Transverse colon (tissue), 4 donors: ENCODE measurements around the gene TXN2. TPM values are rescaled to one million over a fixed set of nuclear protein-coding genes. Genes with fewer than 3 reads are reported as not detected.
"Not testable (repeated sequence)": the region's sequence is repeated elsewhere in the genome, so short reads cannot be mapped to it uniquely, and the experiment has no call there.

Experiments
- DNase-seq: peaks from one replicate; pipeline ENCODE4 v3.0.0-alpha.2; 2019
- H3K27ac ChIP-seq, 4 donors: fragments of 200-600 bp; sonication (generic); 2 replicates each; pipeline ENCODE4 v1.5.1; 2016 to 2018; ENCODE audit warnings: inconsistent platforms in 4 of 4
- H3K27me3 ChIP-seq: fragments of 200-600 bp; sonication (generic); 2 replicates; pipeline ENCODE4 v1.5.1; 2017; ENCODE audit warnings: inconsistent platforms
- H3K36me3 ChIP-seq, 4 donors: fragments of 200-600 bp; sonication (generic); 2 replicates each; pipeline ENCODE4 v1.5.1; 2017 to 2019; ENCODE audit warnings: inconsistent platforms in 4 of 4
- H3K4me1 ChIP-seq, 4 donors: fragments of 200-600 bp; sonication (generic); 2 replicates each; pipeline ENCODE4 v1.5.1; 2017 to 2020; ENCODE audit warnings: inconsistent platforms in 4 of 4
- H3K4me3 ChIP-seq, 4 donors: fragments of 200-600 bp; sonication (generic); 1 replicate in 1 of 4; 2 replicates in 3 of 4; pipeline versions ENCODE4 v1.5.1 to v1.6.1; 2017 to 2019; ENCODE audit warnings: inconsistent platforms in 4 of 4
- H3K9me3 ChIP-seq, 2 donors: fragments of 200-600 bp; sonication (generic); 2 replicates each; pipeline ENCODE4 v1.5.1; 2017 to 2019; ENCODE audit warnings: inconsistent platforms in 2 of 2
- EP300 ChIP-seq: sonication (generic); formaldehyde crosslinking; IDR thresholded peaks from one replicate; pipeline ENCODE4 v1.6.1; 2017; ENCODE audit warnings: antibody characterized with exemption, low read depth
- POLR2A ChIP-seq: fragments of 450-650 bp; IDR thresholded peaks from one replicate; pipeline ENCODE4 v1.6.1; 2016; ENCODE audit warnings: antibody characterized with exemption, mild to moderate bottlenecking, moderate library complexity
- POLR2AphosphoS5 ChIP-seq, 3 donors: sonication (generic); formaldehyde crosslinking; IDR thresholded peaks; one replicate each; pipeline ENCODE4 v1.6.1; 2016; ENCODE audit warnings: antibody characterized with exemption in 3 of 3
- WGBS, 2 donors: methylation state at CpG; one replicate each; pipeline ENCODE4 v1.1.5; 2018; ENCODE audit warnings: low coverage in 1 of 2; 5-methylcytosine and 5-hydroxymethylcytosine counted together
- in situ Hi-C, 4 donors: fragments of 200-750 bp; cut with MboI; loops; one replicate each; pipeline versions ENCODE4 v1.15.0 to v1.15.1; 2017; ENCODE audit warnings: low sequenced_read_pairs in 3 of 4, low pct_ligation_motif_present in 1 of 4, low pct_unique_long_range_greater_than_20kb in 1 of 4
- intact Hi-C: fragments of 100-400 bp; cut with DNase I; formaldehyde crosslinking; loops from one replicate; pipeline ENCODE4 v1.15.1; 2023; ENCODE audit warnings: low total_unique reads
- total RNA-seq, 4 donors: library from RNA; depleted of rRNA; stranded (reverse); fragments of >200 nt; gene quantifications; one replicate each; pipeline ENCODE4 v1.1.0, GENCODE V29; 2016
- TF ChIP-seq, protein P1 (sequence below), 5 experiments: fragments of 200-600 bp in 3 of 5; fragments of 450-650 bp in 2 of 5; sonication (generic) in 3 of 5; IDR thresholded peaks; 1 replicate in 2 of 5; 2 replicates in 3 of 5; pipeline ENCODE4 v1.5.1; 2016 to 2017; ENCODE audit warnings: antibody characterized with exemption in 5 of 5, inconsistent platforms in 3 of 5, mild to moderate bottlenecking in 2 of 5, moderate library complexity in 1 of 5

TXN2 gene
- total RNA-seq, 4 donors from 2014 or later, result 68.5 to 317 (median 93.3) TPM

DNA sequence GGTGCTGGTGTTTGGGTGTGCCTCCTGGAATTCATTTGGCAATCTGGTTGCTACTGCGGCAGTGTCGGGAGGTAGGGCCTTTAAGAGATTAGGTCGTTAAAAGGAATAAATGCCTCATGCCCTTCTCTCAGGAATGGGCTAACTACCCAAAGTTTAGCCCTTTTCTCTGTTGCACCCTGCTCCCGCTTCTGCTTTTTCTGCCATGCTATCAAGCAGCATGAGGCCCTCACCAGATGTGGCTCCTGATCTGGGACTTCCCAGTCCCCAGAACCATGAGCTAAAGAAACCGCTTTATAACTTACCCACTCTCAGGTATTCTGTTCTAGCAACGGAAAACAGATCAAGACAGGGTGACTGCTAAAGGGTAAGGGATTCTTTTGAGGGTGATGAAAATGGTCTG lies 41.2 kb upstream of the TXN2 start:
- Histone ChIP-seq H3K27me3 (no peaks in the 10 kb centered on the region), H3K9me3 (no peaks in the 10 kb centered on the region), H3K4me3 (no peak overlapping the region), H3K36me3 (peaks cover 0 to 83% (median 41%) of the 10 kb centered on the region in 4 donors), H3K4me1 (peaks cover 0 to 6% (median 2%) of the 10 kb centered on the region in 4 donors), H3K27ac (no peak overlapping the region)
- intact Hi-C loops (no loop called here), in situ Hi-C loops (no loop called here)
- TF ChIP-seq, protein P1, sequence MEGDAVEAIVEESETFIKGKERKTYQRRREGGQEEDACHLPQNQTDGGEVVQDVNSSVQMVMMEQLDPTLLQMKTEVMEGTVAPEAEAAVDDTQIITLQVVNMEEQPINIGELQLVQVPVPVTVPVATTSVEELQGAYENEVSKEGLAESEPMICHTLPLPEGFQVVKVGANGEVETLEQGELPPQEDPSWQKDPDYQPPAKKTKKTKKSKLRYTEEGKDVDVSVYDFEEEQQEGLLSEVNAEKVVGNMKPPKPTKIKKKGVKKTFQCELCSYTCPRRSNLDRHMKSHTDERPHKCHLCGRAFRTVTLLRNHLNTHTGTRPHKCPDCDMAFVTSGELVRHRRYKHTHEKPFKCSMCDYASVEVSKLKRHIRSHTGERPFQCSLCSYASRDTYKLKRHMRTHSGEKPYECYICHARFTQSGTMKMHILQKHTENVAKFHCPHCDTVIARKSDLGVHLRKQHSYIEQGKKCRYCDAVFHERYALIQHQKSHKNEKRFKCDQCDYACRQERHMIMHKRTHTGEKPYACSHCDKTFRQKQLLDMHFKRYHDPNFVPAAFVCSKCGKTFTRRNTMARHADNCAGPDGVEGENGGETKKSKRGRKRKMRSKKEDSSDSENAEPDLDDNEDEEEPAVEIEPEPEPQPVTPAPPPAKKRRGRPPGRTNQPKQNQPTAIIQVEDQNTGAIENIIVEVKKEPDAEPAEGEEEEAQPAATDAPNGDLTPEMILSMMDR (IDR thresholded peaks at IDR 0.05), result no peak
- TF ChIP-seq POLR2AphosphoS5 (IDR thresholded peaks at IDR 0.05) (no peak), EP300 (no peak), POLR2A (no peak)
- WGBS, 2 donors, result 95 to 100% methylated on average over 2 to 6 of the region's 6 CpGs
- no peak for DNase-seq

DNA sequence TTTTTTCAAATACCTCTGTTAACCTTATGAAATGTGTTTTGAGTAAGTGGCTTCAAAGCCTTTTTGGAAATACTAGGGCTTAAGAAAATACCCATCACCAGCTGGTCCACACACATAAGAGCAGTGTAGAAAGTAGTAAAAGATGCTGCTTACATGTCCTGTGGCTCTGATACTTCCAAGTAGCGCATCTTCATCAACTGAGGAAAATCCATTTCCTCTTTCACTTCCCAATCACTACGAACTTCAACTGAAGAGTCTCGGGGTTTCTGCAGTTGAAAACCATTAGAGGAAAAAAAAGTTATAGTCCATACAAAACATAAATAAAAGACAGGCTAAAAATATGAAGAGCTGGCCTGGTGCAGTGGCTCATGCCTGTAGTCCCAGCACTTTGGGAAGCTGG lies 39.0 kb upstream of the TXN2 start:
- Histone ChIP-seq H3K9me3 (no peaks in the 10 kb centered on the region), H3K4me1 (no peaks in the 10 kb centered on the region), H3K27ac (no peak overlapping the region), H3K27me3 (no peaks in the 10 kb centered on the region), H3K36me3 (peaks cover 0 to 95% (median 53%) of the 10 kb centered on the region in 4 donors), H3K4me3 (no peak overlapping the region)
- in situ Hi-C loops (no loop called here), intact Hi-C loops (no loop called here)
- TF ChIP-seq POLR2A, result no peak
- no peak for TF ChIP-seq POLR2AphosphoS5 (IDR thresholded peaks at IDR 0.05)
- TF ChIP-seq, protein P1 (IDR thresholded peaks at IDR 0.05), result no peak
- no peak for TF ChIP-seq EP300
- DNase-seq, result no peak
- 65 to 78% methylated on average over 3 of the region's 3 CpGs for WGBS, 2 donors

DNA sequence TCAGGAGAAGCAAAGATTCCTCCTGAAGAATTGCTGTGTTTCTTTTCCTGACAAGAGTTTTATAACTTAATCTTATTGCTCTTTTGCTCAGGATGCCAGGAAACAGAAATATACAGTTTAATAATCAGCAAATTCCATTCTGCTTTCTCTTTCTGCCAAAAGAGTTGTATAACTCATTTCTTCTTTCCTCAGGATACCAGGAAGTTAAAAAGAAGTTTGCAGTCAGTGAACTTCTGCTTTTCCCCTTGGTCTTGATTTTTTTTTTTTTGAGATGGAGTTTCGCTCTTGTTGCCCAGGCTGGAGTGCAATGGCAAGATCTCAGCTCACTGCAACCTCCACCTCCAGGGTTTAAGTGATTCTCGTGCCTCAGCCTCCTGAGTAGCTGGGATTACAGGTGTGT lies 38.5 kb upstream of the TXN2 start:
- H3K36me3 ChIP-seq, result peaks cover 0 to 95% (median 54%) of the 10 kb centered on the region in 4 donors
- H3K27ac ChIP-seq, DNase-seq, in situ Hi-C loops, intact Hi-C loops, H3K4me1 ChIP-seq, H3K9me3 ChIP-seq, H3K4me3 ChIP-seq, H3K27me3 ChIP-seq: not testable (repeated sequence)
- 90% methylated on average over 2 of the region's 2 CpGs; no CpG with 5 or more reads in 1 of the 2 donors for WGBS, 2 donors

DNA sequence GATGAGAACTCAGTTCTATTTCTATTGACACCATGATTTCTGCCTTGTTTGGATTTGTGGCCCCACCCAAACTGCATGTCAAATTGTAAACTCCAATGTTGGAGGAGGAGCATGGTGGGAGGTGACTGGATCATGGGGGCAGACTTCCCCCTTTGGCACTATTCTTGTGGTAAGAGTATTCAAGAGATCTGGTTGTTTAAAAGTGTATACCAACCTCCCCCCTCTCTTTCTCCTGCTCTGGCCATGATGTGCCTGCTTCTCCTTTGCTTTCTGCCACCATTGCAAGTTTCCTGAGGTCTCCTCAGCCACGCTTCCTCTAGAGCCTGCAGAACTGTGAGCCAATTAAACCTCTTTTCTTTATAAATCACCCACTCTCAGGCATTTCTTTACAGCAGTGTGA lies 33.3 kb upstream of the TXN2 start:
- H3K27ac ChIP-seq, result no peak overlapping the region
- H3K4me1 ChIP-seq, result no peaks in the 10 kb centered on the region
- in situ Hi-C loops, result no loop called here
- H3K27me3 ChIP-seq, result no peaks in the 10 kb centered on the region
- DNase-seq, result no peak
- no peaks in the 10 kb centered on the region for H3K9me3 ChIP-seq
- 93% methylated on average over 1 of the region's 1 CpG; no CpG with 5 or more reads in 1 of the 2 donors for WGBS, 2 donors
- no peak overlapping the region for H3K4me3 ChIP-seq
- TF ChIP-seq, protein P1 (IDR thresholded peaks at IDR 0.05), result no peak
- TF ChIP-seq EP300 (no peak), POLR2A (no peak), POLR2AphosphoS5 (IDR thresholded peaks at IDR 0.05) (no peak)
- intact Hi-C loops, result no loop called here
- H3K36me3 ChIP-seq, result peaks cover 0 to 87% (median 49%) of the 10 kb centered on the region in 4 donors

- H3K4me3 ChIP-seq, result no peak overlapping the region
- peaks cover 0 to 70% (median 40%) of the 10 kb centered on the region in 4 donors for H3K36me3 ChIP-seq
- no peaks in the 10 kb centered on the region for H3K4me1 ChIP-seq
- TF ChIP-seq POLR2A (no peak), EP300 (no peak), POLR2AphosphoS5 (IDR thresholded peaks at IDR 0.05) (no peak)
- TF ChIP-seq, protein P1 (IDR thresholded peaks at IDR 0.05), result no peak
- no peaks in the 10 kb centered on the region for H3K9me3 ChIP-seq
- no peak overlapping the region for H3K27ac ChIP-seq
- no peak for DNase-seq
- no peaks in the 10 kb centered on the region for H3K27me3 ChIP-seq
- 85 to 100% methylated on average over 1 to 4 of the region's 4 CpGs for WGBS, 2 donors
- in situ Hi-C loops (no loop called here), intact Hi-C loops (no loop called here)
Measured at GRCh38 chr22:36512991-36513390, 31.6 kb upstream of the TXN2 start.
